Endothelial cell of umbilical vein (primary cell): ENCODE measurements around the gene ATAD3A. TPM values are rescaled to one million over a fixed set of nuclear protein-coding genes. Genes with fewer than 3 reads are reported as not detected.
"Not testable (repeated sequence)": the region's sequence is repeated elsewhere in the genome, so short reads cannot be mapped to it uniquely, and the experiment has no call there.

Source experiments
- BruUV-seq: library from RNA; stranded (reverse); fragments of 400-500 nt; replicated peaks from 2 replicates; lab custom pipeline; 2021; lab: Mats Ljungman, UMichigan
- CTCF ChIA-PET: fragments of 300-600, 350-600 bp; sonication (Branson Sonifier 250); formaldehyde crosslinking; loops from one replicate; lab custom pipeline; 2021; ENCODE audit warnings: antibody characterized with exemption, inconsistent platforms; lab: Charles Lee
- POLR2A ChIA-PET: fragments of 300-600, 350-600 bp; sonication (Branson Sonifier 250); formaldehyde crosslinking; loops from one replicate; lab custom pipeline; 2021; ENCODE audit warnings: antibody characterized with exemption, inconsistent platforms; lab: Charles Lee
- DNase-seq: peaks from one replicate; pipeline ENCODE4 v3.0.0-alpha.2; 2011; ENCODE audit warnings: low read depth, low spot score
- FAIRE-seq: peaks from 2 replicates; lab custom pipeline; 2011; peaks lifted over from hg19 to GRCh38; lab: Jason Lieb, UNC
- H2AFZ ChIP-seq: 2 replicates; pipeline ENCODE4 v1.6.0; 2012; ENCODE audit warnings: low read depth, low read length, control low read depth, inconsistent platforms
- H3K27ac ChIP-seq: 2 replicates; pipeline ENCODE4 v1.5.1; 2011; ENCODE audit warnings: low read depth, mild to moderate bottlenecking, control low read depth, low read length, moderate library complexity; ENCODE audit not compliant: insufficient read depth
- H3K27me3 ChIP-seq, 2 experiments: 2 replicates each; pipeline versions ENCODE4 v1.6.0 to v1.6.1; 2011; ENCODE audit warnings: low read length in 2 of 2, mixed read lengths in 1 of 2; ENCODE audit not compliant: control insufficient read depth in 2 of 2, insufficient read depth in 2 of 2
- H3K36me3 ChIP-seq, 2 experiments: 2 replicates in 1 of 2; 3 replicates in 1 of 2; pipeline ENCODE4 v1.5.1; 2011; ENCODE audit warnings: low read length in 2 of 2, mild to moderate bottlenecking in 1 of 2, moderate library complexity in 1 of 2; ENCODE audit not compliant: control insufficient read depth in 2 of 2, insufficient read depth in 2 of 2; ENCODE audit errors: extremely low read depth in 1 of 2
- H3K4me1 ChIP-seq: 3 replicates; pipeline ENCODE4 v1.5.1; 2011; ENCODE audit warnings: mild to moderate bottlenecking, low read length; ENCODE audit not compliant: control insufficient read depth, insufficient read depth; ENCODE audit errors: extremely low read depth
- H3K4me2 ChIP-seq: 2 replicates; pipeline ENCODE4 v1.6.1; 2011; ENCODE audit warnings: low read length, control low read depth, mixed read lengths; ENCODE audit not compliant: insufficient read depth
- H3K4me3 ChIP-seq, 3 experiments: fragments of 200-600 bp in 1 of 3; sonication (generic), shearing (Covaris generic) in 1 of 3; replicated peaks in 1 of 3; 2 replicates each; pipeline ENCODE4 v1.5.1; 2011 to 2016; ENCODE audit warnings: control low read depth in 3 of 3, low read length in 3 of 3, mild to moderate bottlenecking in 2 of 3, inconsistent platforms in 1 of 3, low read depth in 1 of 3, moderate library complexity in 1 of 3; ENCODE audit not compliant: insufficient read depth in 1 of 3
- H3K79me2 ChIP-seq: 2 replicates; pipeline ENCODE4 v1.6.0; 2012; ENCODE audit warnings: low read length, inconsistent platforms; ENCODE audit not compliant: control insufficient read depth, insufficient read depth
- H3K9ac ChIP-seq: replicated peaks from 2 replicates; pipeline ENCODE3; 2011; ENCODE audit warnings: low read length, control low read depth; ENCODE audit not compliant: insufficient read depth; ENCODE audit errors: extremely low read depth
- H3K9me1 ChIP-seq: replicated peaks from 3 replicates; pipeline ENCODE4 v1.6.0; 2011; ENCODE audit warnings: mild to moderate bottlenecking, low read length; ENCODE audit not compliant: control insufficient read depth, insufficient read depth; ENCODE audit errors: extremely low read depth
- H3K9me3 ChIP-seq: replicated peaks from 2 replicates; pipeline ENCODE4 v1.5.1; 2012; ENCODE audit warnings: low read length, inconsistent platforms; ENCODE audit not compliant: control insufficient read depth, insufficient read depth
- H4K20me1 ChIP-seq: replicated peaks from 2 replicates; pipeline ENCODE3; 2011; ENCODE audit warnings: mild to moderate bottlenecking, low read length; ENCODE audit not compliant: control insufficient read depth, insufficient read depth; ENCODE audit errors: extremely low read depth
- EZH2 ChIP-seq: IDR thresholded peaks from 2 replicates; pipeline ENCODE4 v1.6.1; 2012; ENCODE audit warnings: borderline replicate concordance, low read depth, mild to moderate bottlenecking, moderate library complexity, low read length, inconsistent platforms; ENCODE audit not compliant: severe bottlenecking
- FOS ChIP-seq: IDR thresholded peaks from 2 replicates; pipeline ENCODE4 v1.6.1; 2011; ENCODE audit warnings: mild to moderate bottlenecking, low read length, moderate library complexity, borderline replicate concordance; ENCODE audit not compliant: insufficient read depth
- GATA2 ChIP-seq: IDR thresholded peaks from 2 replicates; pipeline ENCODE4 v1.7.0; 2011; ENCODE audit warnings: low read depth, mild to moderate bottlenecking, moderate library complexity, mixed read lengths, low read length; ENCODE audit not compliant: insufficient read length, insufficient read depth
- JUN ChIP-seq: IDR thresholded peaks from 2 replicates; pipeline ENCODE4 v1.6.1; 2011; ENCODE audit warnings: borderline replicate concordance, low read depth; ENCODE audit not compliant: insufficient read length, insufficient read depth
- MYC ChIP-seq: IDR thresholded peaks from one replicate; pipeline ENCODE4 v1.6.1; 2011; ENCODE audit warnings: mild to moderate bottlenecking, low read depth, low read length
- POLR2A ChIP-seq: IDR thresholded peaks from 2 replicates; pipeline ENCODE4 v1.6.1; 2012; ENCODE audit warnings: low read depth, mild to moderate bottlenecking, control low read depth, low read length
- POLR2AphosphoS5 ChIP-seq: IDR thresholded peaks from 2 replicates; pipeline ENCODE4 v1.6.1; 2012; ENCODE audit warnings: low read depth, mild to moderate bottlenecking, control low read depth, low read length, moderate library complexity; ENCODE audit not compliant: insufficient read depth
- dilution Hi-C: fragments of 300-500 bp; cut with MboI; formaldehyde crosslinking; loops from one replicate; pipeline ENCODE4 v1.15.0; 2019; ENCODE audit warnings: low sequenced_read_pairs; ENCODE audit not compliant: extremely low pct_ligation_motif_present
- intact Hi-C: fragments of 100-400 bp; cut with micrococcal nuclease; formaldehyde crosslinking; loops from one replicate; pipeline ENCODE4 v1.10.0; 2022
- polyA plus RNA-seq, 4 experiments: library from polyadenylated mRNA; depleted of rRNA in 3 of 4; stranded (reverse) in 3 of 4; unstranded in 1 of 4; fragments of >200 nt; gene quantifications; 2 replicates each; pipeline versions ENCODE4 v1.2.1 to v1.2.3, GENCODE V29; 2011 to 2012; ENCODE audit warnings: missing spikeins in 1 of 4
- total RNA-seq: library from RNA; stranded (reverse); gene quantifications from 2 replicates; pipeline ENCODE4 v1.2.3, GENCODE V29; 2021
- TF ChIP-seq, protein P1 (sequence below), 2 donors: IDR thresholded peaks; 1 replicate in 1 of 2; 2 replicates in 1 of 2; pipeline ENCODE4 v1.5.1; 2011; ENCODE audit warnings: low read length in 2 of 2, mild to moderate bottlenecking in 2 of 2, moderate library complexity in 2 of 2, control low read depth in 1 of 2, inconsistent platforms in 1 of 2, low read depth in 1 of 2; ENCODE audit not compliant: insufficient read depth in 1 of 2; ENCODE audit errors: extremely low read depth in 1 of 2
- TF ChIP-seq, protein P2 (sequence below): IDR thresholded peaks from 2 replicates; pipeline ENCODE4 v1.6.1; 2011; ENCODE audit not compliant: insufficient read depth, insufficient read length

Gene ATAD3A
- total and polyA plus RNA-seq, 2 donors (not counting 3 experiments of a cell fraction or from before 2014, with no cell fraction given), result 24.9 to 55.2 TPM

DNA sequence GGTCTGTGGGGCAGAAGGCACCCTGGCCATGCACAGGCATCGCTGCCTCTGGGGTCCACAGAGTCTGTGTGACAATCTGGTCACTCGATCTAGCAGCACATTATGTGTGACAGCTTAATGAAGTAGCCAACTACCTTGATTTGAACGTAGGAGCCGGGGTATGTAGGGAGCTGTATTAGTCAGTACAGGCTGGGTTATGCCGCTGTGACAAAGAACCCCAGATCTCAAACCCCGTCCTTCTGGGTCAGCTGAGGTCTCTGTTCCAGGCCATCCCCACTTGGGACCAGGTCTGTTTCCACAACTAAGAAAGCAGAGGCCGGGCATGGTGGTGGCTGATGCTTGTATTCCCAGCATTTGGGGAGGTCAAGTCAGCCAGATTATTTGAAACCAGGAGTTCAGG lies 48.6 kb upstream of the ATAD3A start:
- BruUV-seq, result no TSS peak
- no peak for DNase-seq
- Histone ChIP-seq H3K4me2 (no peak overlapping the region), H3K36me3 (no peaks in the 10 kb centered on the region), H3K79me2 (no peaks in the 10 kb centered on the region), H3K9me3 (no peaks in the 10 kb centered on the region), H3K9me1 (no peaks in the 10 kb centered on the region), H3K4me3 (no peak overlapping the region), H4K20me1 (no peaks in the 10 kb centered on the region), H2AFZ (no peak overlapping the region), H3K4me1 (no peaks in the 10 kb centered on the region), H3K27ac (no peak overlapping the region), H3K27me3 (no peaks in the 10 kb centered on the region), H3K9ac (no peak overlapping the region)
- FAIRE-seq, result no peak
- dilution Hi-C loops, result no loop called here
- ChIA-PET POLR2A (no interaction called here), CTCF (no interaction called here)
- no peak for TF ChIP-seq FOS
- no peak for TF ChIP-seq GATA2
- no peak for TF ChIP-seq POLR2A
- TF ChIP-seq JUN, result no peak
- no peak for TF ChIP-seq EZH2
- no peak for TF ChIP-seq MYC
- TF ChIP-seq, protein P1, sequence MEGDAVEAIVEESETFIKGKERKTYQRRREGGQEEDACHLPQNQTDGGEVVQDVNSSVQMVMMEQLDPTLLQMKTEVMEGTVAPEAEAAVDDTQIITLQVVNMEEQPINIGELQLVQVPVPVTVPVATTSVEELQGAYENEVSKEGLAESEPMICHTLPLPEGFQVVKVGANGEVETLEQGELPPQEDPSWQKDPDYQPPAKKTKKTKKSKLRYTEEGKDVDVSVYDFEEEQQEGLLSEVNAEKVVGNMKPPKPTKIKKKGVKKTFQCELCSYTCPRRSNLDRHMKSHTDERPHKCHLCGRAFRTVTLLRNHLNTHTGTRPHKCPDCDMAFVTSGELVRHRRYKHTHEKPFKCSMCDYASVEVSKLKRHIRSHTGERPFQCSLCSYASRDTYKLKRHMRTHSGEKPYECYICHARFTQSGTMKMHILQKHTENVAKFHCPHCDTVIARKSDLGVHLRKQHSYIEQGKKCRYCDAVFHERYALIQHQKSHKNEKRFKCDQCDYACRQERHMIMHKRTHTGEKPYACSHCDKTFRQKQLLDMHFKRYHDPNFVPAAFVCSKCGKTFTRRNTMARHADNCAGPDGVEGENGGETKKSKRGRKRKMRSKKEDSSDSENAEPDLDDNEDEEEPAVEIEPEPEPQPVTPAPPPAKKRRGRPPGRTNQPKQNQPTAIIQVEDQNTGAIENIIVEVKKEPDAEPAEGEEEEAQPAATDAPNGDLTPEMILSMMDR (IDR thresholded peaks at IDR 0.05; ENCODE audit: extremely low read depth in 1 of 2, insufficient read depth in 1 of 2, low read depth in 1 of 2, low read length in 2 of 2), result no peak
- TF ChIP-seq, protein P2, sequence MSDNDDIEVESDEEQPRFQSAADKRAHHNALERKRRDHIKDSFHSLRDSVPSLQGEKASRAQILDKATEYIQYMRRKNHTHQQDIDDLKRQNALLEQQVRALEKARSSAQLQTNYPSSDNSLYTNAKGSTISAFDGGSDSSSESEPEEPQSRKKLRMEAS, result no peak
- no peak for TF ChIP-seq POLR2AphosphoS5
- intact Hi-C loops, result no loop called here

DNA sequence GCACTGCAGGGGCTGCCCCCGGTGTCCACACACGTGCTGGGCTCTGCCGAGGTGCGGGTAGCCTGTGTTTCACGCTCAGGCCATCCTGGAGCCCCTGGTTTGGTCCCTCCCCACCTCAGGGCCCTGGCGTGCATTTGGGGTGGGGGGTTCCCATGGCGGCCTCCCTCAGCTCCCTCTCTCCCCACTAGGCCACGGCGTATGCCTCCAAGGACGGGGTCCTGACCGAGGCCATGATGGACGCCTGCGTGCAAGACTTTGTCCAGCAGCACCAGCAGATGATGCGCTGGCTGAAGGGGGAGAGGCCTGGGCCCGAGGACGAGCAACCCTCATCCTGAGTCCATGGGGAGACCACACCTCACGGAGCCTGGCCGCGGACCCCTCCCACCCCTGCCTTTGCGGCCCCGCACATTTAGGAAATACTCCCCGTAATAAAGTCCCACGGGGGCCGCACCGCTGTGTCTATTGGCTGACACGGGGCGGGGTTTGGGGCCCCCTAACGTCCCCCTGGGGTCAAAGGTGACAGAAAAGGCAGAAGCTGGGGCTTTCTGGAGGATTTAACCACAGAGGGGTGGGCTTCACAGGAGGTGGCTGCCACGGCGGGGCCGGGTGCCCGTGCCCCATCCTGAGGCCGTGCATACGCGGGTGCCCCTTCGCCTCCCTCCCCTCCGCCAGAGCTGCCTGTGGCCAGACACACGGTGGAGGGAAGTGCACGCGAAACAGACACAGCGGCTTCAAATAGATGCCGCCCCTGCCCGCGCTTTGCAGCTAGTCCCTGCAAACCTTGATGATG lies 43.6 kb upstream of the ATAD3A start:
- H3K9me1 ChIP-seq, H2AFZ ChIP-seq, FAIRE-seq, H4K20me1 ChIP-seq, DNase-seq, H3K9me3 ChIP-seq, POLR2A ChIA-PET, H3K4me2 ChIP-seq, H3K36me3 ChIP-seq, H3K27me3 ChIP-seq, H3K27ac ChIP-seq, H3K9ac ChIP-seq, intact Hi-C loops, dilution Hi-C loops, CTCF ChIA-PET, H3K4me3 ChIP-seq, BruUV-seq: not testable (repeated sequence)
- Histone ChIP-seq H3K4me1 (peaks cover 12% of the 10 kb centered on the region), H3K79me2 (peaks cover 15% of the 10 kb centered on the region)
